ENCODE measurements around the gene CLINT1. TPM values are rescaled to one million over a fixed set of nuclear protein-coding genes. Genes with fewer than 3 reads are reported as not detected.

Gene CLINT1
- total RNA-seq, 1 experiment from 2014 or later, result 79.6 TPM

- TF ChIP-seq, protein P1, sequence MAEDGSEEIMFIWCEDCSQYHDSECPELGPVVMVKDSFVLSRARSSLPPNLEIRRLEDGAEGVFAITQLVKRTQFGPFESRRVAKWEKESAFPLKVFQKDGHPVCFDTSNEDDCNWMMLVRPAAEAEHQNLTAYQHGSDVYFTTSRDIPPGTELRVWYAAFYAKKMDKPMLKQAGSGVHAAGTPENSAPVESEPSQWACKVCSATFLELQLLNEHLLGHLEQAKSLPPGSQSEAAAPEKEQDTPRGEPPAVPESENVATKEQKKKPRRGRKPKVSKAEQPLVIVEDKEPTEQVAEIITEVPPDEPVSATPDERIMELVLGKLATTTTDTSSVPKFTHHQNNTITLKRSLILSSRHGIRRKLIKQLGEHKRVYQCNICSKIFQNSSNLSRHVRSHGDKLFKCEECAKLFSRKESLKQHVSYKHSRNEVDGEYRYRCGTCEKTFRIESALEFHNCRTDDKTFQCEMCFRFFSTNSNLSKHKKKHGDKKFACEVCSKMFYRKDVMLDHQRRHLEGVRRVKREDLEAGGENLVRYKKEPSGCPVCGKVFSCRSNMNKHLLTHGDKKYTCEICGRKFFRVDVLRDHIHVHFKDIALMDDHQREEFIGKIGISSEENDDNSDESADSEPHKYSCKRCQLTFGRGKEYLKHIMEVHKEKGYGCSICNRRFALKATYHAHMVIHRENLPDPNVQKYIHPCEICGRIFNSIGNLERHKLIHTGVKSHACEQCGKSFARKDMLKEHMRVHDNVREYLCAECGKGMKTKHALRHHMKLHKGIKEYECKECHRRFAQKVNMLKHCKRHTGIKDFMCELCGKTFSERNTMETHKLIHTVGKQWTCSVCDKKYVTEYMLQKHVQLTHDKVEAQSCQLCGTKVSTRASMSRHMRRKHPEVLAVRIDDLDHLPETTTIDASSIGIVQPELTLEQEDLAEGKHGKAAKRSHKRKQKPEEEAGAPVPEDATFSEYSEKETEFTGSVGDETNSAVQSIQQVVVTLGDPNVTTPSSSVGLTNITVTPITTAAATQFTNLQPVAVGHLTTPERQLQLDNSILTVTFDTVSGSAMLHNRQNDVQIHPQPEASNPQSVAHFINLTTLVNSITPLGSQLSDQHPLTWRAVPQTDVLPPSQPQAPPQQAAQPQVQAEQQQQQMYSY (CRISPR knock-in tag; IDR thresholded peaks at IDR 0.05), result no peak
- no peak for TF ChIP-seq ARID4B (CRISPR knock-in tag; IDR thresholded peaks at IDR 0.05; ENCODE audit: borderline replicate concordance)
These were observed 79.7 kb downstream of the CLINT1 start (continued) for GRCh38 chr5:157779221-157779620.

DNA sequence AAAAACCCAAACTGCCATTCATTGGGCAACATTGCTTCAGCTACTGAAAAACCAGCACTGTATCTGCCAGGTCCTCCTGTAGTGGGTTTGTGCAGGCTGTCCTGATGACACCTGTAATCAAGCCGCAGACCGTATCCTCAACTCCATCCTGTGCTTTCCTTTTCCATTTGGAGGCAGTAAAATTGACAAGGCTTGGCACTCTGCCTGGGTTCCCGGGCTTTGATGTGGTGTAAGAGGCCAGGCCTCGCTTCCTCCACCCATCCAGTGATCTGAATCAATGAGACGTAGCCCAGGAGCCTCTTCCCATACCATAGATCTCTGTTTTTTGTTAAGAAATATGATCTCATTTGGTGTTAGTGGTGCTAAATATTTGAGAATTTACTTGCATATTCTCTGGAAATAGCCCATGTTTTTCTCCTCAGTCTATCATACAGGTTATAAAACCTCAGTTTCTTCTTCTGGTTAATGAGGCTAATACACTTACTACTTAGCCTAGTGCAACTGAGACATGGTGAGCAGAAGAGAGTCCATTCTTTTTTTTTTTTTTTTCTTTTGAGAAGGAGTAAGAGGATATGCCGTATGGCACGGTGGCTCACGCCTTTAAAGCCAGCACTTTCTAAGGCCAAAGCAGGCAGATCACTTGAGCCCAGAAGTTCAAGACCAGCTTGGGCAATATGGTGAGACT is 80.7 kb downstream of the CLINT1 start:
- Mint-ChIP-seq H3K27ac (no peak overlapping the region), H3K9me3 (no peaks in the 10 kb centered on the region), H3K36me3 (no peaks in the 10 kb centered on the region), H3K27me3 (ENCODE audit: low read depth) (no peaks in the 10 kb centered on the region), H3K4me1 (peaks cover 7% of the 10 kb centered on the region), H3K4me3 (no peak overlapping the region)
- CTCF ChIA-PET, result no interaction called here
- TF ChIP-seq FOXK1 (CRISPR knock-in tag; IDR thresholded peaks at IDR 0.05), result no peak
- TF ChIP-seq, protein P2, sequence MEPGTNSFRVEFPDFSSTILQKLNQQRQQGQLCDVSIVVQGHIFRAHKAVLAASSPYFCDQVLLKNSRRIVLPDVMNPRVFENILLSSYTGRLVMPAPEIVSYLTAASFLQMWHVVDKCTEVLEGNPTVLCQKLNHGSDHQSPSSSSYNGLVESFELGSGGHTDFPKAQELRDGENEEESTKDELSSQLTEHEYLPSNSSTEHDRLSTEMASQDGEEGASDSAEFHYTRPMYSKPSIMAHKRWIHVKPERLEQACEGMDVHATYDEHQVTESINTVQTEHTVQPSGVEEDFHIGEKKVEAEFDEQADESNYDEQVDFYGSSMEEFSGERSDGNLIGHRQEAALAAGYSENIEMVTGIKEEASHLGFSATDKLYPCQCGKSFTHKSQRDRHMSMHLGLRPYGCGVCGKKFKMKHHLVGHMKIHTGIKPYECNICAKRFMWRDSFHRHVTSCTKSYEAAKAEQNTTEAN (CRISPR knock-in tag; IDR thresholded peaks at IDR 0.05), result no peak
- TF ChIP-seq, protein P3, sequence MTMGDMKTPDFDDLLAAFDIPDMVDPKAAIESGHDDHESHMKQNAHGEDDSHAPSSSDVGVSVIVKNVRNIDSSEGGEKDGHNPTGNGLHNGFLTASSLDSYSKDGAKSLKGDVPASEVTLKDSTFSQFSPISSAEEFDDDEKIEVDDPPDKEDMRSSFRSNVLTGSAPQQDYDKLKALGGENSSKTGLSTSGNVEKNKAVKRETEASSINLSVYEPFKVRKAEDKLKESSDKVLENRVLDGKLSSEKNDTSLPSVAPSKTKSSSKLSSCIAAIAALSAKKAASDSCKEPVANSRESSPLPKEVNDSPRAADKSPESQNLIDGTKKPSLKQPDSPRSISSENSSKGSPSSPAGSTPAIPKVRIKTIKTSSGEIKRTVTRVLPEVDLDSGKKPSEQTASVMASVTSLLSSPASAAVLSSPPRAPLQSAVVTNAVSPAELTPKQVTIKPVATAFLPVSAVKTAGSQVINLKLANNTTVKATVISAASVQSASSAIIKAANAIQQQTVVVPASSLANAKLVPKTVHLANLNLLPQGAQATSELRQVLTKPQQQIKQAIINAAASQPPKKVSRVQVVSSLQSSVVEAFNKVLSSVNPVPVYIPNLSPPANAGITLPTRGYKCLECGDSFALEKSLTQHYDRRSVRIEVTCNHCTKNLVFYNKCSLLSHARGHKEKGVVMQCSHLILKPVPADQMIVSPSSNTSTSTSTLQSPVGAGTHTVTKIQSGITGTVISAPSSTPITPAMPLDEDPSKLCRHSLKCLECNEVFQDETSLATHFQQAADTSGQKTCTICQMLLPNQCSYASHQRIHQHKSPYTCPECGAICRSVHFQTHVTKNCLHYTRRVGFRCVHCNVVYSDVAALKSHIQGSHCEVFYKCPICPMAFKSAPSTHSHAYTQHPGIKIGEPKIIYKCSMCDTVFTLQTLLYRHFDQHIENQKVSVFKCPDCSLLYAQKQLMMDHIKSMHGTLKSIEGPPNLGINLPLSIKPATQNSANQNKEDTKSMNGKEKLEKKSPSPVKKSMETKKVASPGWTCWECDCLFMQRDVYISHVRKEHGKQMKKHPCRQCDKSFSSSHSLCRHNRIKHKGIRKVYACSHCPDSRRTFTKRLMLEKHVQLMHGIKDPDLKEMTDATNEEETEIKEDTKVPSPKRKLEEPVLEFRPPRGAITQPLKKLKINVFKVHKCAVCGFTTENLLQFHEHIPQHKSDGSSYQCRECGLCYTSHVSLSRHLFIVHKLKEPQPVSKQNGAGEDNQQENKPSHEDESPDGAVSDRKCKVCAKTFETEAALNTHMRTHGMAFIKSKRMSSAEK (CRISPR knock-in tag; IDR thresholded peaks at IDR 0.05; ENCODE audit: borderline replicate concordance), result no peak
- POLR2A ChIA-PET, result no interaction called here
- ATAC-seq (no peak), DNase-seq (ENCODE audit: low spot score) (no peak)

- Mint-ChIP-seq H3K4me1 (no peaks in the 10 kb centered on the region), H3K27ac (no peak overlapping the region), H3K36me3 (no peaks in the 10 kb centered on the region), H3K27me3 (ENCODE audit: low read depth) (no peaks in the 10 kb centered on the region), H3K4me3 (no peak overlapping the region), H3K9me3 (peaks cover 6% of the 10 kb centered on the region)
- ChIA-PET CTCF (no interaction called here), POLR2A (no interaction called here)
- no peak for ATAC-seq
- no peak for DNase-seq (ENCODE audit: low spot score)
- no peak for TF ChIP-seq FOXK1 (CRISPR knock-in tag; IDR thresholded peaks at IDR 0.05)
- no peak for TF ChIP-seq RORB (CRISPR knock-in tag; IDR thresholded peaks at IDR 0.05)
- no peak for TF ChIP-seq ZNF317 (CRISPR knock-in tag; IDR thresholded peaks at IDR 0.05; ENCODE audit: borderline replicate concordance, low read depth)
- TF ChIP-seq, protein P4, sequence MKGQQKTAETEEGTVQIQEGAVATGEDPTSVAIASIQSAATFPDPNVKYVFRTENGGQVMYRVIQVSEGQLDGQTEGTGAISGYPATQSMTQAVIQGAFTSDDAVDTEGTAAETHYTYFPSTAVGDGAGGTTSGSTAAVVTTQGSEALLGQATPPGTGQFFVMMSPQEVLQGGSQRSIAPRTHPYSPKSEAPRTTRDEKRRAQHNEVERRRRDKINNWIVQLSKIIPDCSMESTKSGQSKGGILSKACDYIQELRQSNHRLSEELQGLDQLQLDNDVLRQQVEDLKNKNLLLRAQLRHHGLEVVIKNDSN (CRISPR knock-in tag; IDR thresholded peaks at IDR 0.05), result no peak
- TF ChIP-seq SP1 (CRISPR knock-in tag; conservative IDR thresholded peaks at IDR 0.05), result no peak
- no peak for TF ChIP-seq GABPB1 (CRISPR knock-in tag; IDR thresholded peaks at IDR 0.05)
- no peak for TF ChIP-seq SMAD3 (CRISPR knock-in tag; IDR thresholded peaks at IDR 0.05; ENCODE audit: borderline replicate concordance)
- no peak for TF ChIP-seq KAT7 (CRISPR knock-in tag; IDR thresholded peaks at IDR 0.05; ENCODE audit: borderline replicate concordance)
- TF ChIP-seq HMGA2 (CRISPR knock-in tag; IDR thresholded peaks at IDR 0.05), result no peak
- no peak for TF ChIP-seq TP53 (CRISPR knock-in tag; IDR thresholded peaks at IDR 0.05)
- TF ChIP-seq ATF1 (CRISPR knock-in tag; IDR thresholded peaks at IDR 0.05), result no peak
- TF ChIP-seq, protein P5, sequence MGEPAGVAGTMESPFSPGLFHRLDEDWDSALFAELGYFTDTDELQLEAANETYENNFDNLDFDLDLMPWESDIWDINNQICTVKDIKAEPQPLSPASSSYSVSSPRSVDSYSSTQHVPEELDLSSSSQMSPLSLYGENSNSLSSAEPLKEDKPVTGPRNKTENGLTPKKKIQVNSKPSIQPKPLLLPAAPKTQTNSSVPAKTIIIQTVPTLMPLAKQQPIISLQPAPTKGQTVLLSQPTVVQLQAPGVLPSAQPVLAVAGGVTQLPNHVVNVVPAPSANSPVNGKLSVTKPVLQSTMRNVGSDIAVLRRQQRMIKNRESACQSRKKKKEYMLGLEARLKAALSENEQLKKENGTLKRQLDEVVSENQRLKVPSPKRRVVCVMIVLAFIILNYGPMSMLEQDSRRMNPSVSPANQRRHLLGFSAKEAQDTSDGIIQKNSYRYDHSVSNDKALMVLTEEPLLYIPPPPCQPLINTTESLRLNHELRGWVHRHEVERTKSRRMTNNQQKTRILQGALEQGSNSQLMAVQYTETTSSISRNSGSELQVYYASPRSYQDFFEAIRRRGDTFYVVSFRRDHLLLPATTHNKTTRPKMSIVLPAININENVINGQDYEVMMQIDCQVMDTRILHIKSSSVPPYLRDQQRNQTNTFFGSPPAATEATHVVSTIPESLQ (CRISPR knock-in tag; IDR thresholded peaks at IDR 0.05), result no peak
These were observed 86.8 kb downstream of the CLINT1 start for GRCh38 chr5:157772127-157772526.

Measured in WTC11 (cell line).